Left cardiac atrium (tissue), 4 donors: ENCODE data around the gene PLA2G4C. TPM values are rescaled to one million over a fixed set of nuclear protein-coding genes. Genes with fewer than 3 reads are reported as not detected.
"Not testable (repeated sequence)": the region's sequence is repeated elsewhere in the genome, so short reads cannot be mapped to it uniquely, and the experiment has no call there.

Experiments
- ATAC-seq, 2 donors: fragments of 200-7000 bp; cut with Tn5 transposase; one replicate each; pipeline ENCODE4 v1.9.1; 2020; ENCODE audit warnings: mild to moderate bottlenecking in 2 of 2, moderate library complexity in 2 of 2
- DNase-seq: peaks from one replicate; pipeline ENCODE4 v3.0.0-alpha.2; 2020
- intact Hi-C, 2 donors: fragments of 100-400 bp; cut with DNase I; formaldehyde crosslinking; loops; one replicate each; pipeline versions ENCODE4 v1.14.1 to v1.15.1; 2022 to 2023
- total RNA-seq, 2 donors: library from RNA; stranded (reverse); fragmentation: NEBNext Ultra II Directional; extraction: Animal tissue kit (Norgen Biotek cat#: 25700); gene quantifications; one replicate each; pipeline ENCODE4 v1.2.1, GENCODE V29; 2021
- donor health status: DM: no; HTN: yes; CAD: no.
- donor health status: DM: no; HTN: yes; CAD: no; lungs with severe emphysema.
- donor health status: DM: yes; HTN: yes; CAD: no.
- donor health status: Dilated cardiomyopathy.

The PLA2G4C gene
- total RNA-seq, 2 donors from 2014 or later = 20.3 to 23.9 TPM

- intact Hi-C loops = no loop called here
- DNase-seq (no peak), ATAC-seq (no peak)
Measured at GRCh38 chr19:48117515-48118130, 7.0 kb upstream of the PLA2G4C start.

DNA sequence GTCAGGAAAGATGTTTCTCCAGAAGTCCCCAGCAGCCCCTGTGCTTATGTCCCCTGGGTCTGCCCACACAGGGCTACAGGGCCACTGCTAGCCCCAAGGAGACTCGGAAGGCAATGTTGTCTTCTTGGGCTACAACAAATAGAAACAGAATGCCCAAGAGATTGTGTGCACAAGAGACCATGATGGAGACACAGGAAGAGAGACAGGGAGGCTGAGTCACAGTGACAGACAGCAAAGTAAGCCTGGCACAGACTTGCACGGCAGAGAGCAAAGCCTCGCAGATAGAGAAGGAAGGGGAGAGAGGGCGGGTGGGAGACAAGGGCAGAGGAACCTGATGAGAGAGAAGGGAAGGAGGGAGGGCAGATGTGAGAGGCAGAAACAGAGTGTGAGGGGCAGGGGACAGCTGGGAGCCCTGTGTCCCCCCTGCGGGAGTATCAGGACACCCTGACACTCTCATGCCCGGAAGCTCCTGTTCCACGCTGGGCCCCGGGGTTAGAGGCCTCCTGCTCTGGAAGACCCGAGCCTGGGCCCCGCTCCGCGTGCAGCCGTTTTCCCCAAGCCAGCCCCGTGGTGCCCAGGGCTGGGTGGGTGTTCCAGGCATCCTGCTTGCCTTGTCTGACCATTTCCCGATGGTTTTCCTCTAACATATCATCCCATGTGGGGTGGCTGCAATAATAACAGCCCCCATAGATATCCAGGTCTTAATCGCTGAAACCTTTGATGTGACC lies 2.7 kb upstream of the PLA2G4C start:
- DNase-seq (no peak), ATAC-seq (no peak)
- intact Hi-C loops = no loop called here

GRCh38 chr19:48111280-48111679 lies 663 bp upstream of the PLA2G4C start:
- DNase-seq (no peak), ATAC-seq (no peak)
- intact Hi-C loops = no loop called here

- ATAC-seq (no peak), DNase-seq (no peak)
- intact Hi-C loops = loop anchor here (5.0 kb wide), 2 partner anchors 43 to 148 kb away; partner anchors contain the start of gene CARD8 (in 1 of the 2)
Measured at GRCh38 chr19:48108997-48109782, 1.4 kb downstream of the PLA2G4C start.

DNA sequence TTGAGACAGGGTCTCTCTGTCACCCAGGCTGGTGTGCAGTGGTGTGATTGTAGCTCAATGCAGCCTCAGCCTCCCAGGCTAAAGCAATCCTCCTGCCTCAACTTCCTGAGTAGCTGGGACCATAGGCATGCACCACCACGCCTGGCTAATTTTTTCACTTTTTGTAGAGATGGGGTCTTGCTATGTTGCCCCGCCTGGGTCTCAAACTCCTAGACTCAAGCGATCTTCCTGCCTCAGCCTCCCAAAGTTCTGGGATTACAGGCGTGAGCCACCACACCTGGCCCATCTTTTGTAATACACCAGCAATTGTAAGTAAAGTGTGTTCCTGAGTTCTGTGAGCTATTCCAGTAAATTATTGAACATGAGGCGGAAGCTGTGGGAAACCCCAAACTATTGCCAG lies 6.7 kb downstream of the PLA2G4C start:
- intact Hi-C loops = no loop called here
- ATAC-seq = no peak
- no peak for DNase-seq

DNA sequence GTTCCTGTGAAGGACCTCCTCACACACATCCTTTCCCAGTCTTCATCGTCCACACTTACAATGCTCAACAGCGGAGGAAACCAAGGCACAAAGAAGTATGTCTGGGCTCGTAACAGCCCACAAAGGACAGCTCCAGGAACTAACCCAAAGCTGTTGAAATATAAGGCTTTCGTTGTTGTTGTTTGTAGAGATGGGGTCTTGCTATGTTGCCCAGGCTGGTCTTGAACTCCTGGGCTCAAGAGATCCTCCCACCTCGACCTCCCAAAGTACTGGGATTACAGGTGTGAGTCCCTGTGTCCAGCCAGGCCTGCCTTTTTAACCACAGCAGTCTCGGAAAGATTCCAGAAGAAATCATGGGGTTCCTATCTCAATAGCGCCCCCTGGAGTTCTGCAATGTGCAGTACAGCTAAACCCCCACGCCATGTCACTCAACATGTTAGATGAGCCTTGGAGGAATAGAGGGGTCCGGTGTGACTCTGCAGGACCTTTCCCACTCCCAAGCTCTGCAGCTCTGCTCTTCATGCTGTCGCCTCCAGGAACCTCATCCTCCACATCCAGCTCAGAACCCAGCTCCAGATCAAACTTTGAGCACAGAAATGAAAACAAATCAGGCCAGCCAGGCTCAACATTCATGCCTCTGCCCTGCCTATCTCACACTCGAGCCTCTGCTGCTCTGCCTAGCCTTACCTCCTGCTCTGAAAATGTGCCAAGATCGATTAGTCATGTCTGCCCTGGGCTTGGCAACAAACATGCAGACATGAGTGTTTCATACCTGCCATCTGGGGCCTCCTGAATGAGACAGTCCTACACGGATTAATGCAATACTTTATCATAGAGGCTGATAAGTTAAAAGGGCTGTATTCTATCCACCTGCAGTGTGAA lies 7.5 kb downstream of the PLA2G4C start:
- ATAC-seq (no peak), DNase-seq (no peak)
- intact Hi-C loops = no loop called here

- DNase-seq = no peak
- ATAC-seq = no peak
- intact Hi-C loops = no loop called here
Measured at GRCh38 chr19:48095612-48096175, 14.9 kb downstream of the PLA2G4C start.

- DNase-seq (no peak), ATAC-seq (no peak)
- intact Hi-C loops = no loop called here
Measured at GRCh38 chr19:48094855-48095203, 15.8 kb downstream of the PLA2G4C start.

GRCh38 chr19:48094129-48094854 lies 16.3 kb downstream of the PLA2G4C start:
- intact Hi-C loops = no loop called here
- DNase-seq = no peak
- ATAC-seq = no peak

- intact Hi-C loops, ATAC-seq, DNase-seq: not testable (repeated sequence)
Measured at GRCh38 chr19:48091111-48091718, 19.4 kb downstream of the PLA2G4C start.

GRCh38 chr19:48090281-48090802 lies 20.3 kb downstream of the PLA2G4C start:
- ATAC-seq = no peak
- DNase-seq = no peak
- intact Hi-C loops = no loop called here

GRCh38 chr19:48088991-48089390 lies 21.6 kb downstream of the PLA2G4C start:
- DNase-seq, intact Hi-C loops, ATAC-seq: not testable (repeated sequence)

DNA sequence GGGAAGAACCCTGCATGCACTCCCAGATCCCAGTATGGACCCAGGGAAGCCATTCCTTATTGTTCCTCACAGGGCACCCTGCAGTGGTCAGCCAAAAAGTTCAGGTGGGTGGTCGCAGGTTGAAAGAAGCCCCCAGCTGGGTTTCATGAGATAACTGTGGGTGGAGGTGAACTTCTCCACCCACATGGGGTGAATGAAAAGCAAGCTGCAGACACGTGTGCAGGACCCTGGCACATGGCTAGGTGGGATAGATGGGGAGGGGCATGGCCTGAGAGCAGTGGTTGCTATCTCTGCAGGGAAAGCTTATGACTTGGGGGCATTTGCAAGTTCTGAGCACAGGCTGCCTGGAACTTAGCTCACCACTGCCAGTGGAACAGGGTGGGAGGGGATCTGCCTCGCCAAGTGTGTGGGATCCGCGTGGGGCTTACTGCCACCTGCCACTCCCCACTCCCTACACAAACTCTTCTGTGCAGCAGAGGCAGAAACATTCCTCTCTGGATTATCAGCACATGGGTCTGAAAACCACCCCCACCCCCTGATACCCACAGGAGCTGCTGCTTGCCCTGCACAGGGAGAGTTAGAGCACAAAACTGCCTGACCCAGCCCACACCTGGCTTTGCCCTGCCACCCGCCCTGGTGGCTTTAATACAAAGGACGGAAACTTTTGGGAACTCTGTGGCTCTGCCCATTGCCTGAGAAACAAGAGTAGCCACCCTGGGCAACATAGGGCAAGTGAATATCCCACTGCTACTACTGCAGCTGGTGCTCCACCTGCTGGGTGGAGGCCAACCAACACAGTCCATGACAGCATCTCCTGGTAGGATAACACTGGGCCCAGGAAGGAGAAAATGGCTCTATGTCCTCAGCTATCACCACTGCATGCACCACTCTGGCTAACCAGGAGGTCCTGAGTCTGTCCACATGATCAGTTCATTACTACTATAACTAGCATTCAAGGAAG lies 24.4 kb downstream of the PLA2G4C start:
- ATAC-seq (no peak), DNase-seq (no peak)
- intact Hi-C loops = no loop called here

- no peak for ATAC-seq
- intact Hi-C loops = no loop called here
- DNase-seq = no peak
Measured at GRCh38 chr19:48085076-48085475, 25.5 kb downstream of the PLA2G4C start.

DNA sequence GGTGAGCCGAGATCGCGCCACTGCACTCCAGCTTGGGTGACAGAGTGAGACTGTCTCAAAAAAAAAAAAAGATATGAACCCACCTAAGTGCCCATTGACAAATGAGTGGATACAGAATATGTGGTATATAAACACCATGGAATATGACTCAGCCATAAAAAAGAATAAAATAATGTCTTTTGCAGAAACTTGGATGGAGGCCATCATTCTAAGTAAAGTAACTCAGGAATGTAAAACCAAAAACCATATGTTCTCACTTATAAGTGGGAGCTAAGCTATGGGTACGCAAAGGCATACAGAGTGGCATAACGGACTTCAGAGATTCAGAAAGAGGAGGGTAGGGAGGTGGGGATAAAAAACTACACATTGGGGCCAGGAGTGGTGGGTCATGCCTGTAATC lies 29.5 kb downstream of the PLA2G4C start:
- intact Hi-C loops = no loop called here
- ATAC-seq (no peak), DNase-seq (no peak)

GRCh38 chr19:48070177-48070769 lies 40.3 kb downstream of the PLA2G4C start:
- ATAC-seq, DNase-seq, intact Hi-C loops: not testable (repeated sequence)
